Cardiac muscle cell (in vitro differentiated cells and primary cell): ENCODE results near the gene ASB5. TPM values are rescaled to one million over a fixed set of nuclear protein-coding genes. Genes with fewer than 3 reads are reported as not detected.
"Not testable (repeated sequence)": the region's sequence is repeated elsewhere in the genome, so short reads cannot be mapped to it uniquely, and the experiment has no call there.

Experiments
- DNase-seq, 2 donors: peaks; one replicate each; pipeline versions ENCODE4 v3.0.0 to v3.0.0-alpha.2; 2010 to 2017; ENCODE audit warnings: low read depth in 1 of 2, low spot score in 1 of 2
- H3K27ac ChIP-seq: fragments of 200-600 bp; sonication (generic); 2 replicates; pipeline ENCODE4 v1.5.1; 2016
- H3K27me3 ChIP-seq: fragments of 200-600 bp; sonication (generic); 2 replicates; pipeline ENCODE4 v1.6.0; 2016; ENCODE audit warnings: control low read depth
- H3K36me3 ChIP-seq: fragments of 200-600 bp; sonication (generic); 2 replicates; pipeline ENCODE4 v1.5.1; 2016; ENCODE audit warnings: control low read depth
- H3K4me1 ChIP-seq: fragments of 200-600 bp; sonication (generic); 2 replicates; pipeline ENCODE4 v1.8.1; 2017; ENCODE audit warnings: low read depth, mild to moderate bottlenecking, mixed run types
- H3K4me3 ChIP-seq: fragments of 200-600 bp; sonication (generic); 2 replicates; pipeline ENCODE4 v1.5.1; 2016; ENCODE audit warnings: mild to moderate bottlenecking
- H3K9me3 ChIP-seq: fragments of 200-600 bp; sonication (generic); 2 replicates; pipeline ENCODE4 v1.5.1; 2017; ENCODE audit warnings: low read depth, mild to moderate bottlenecking, control low read depth
- CTCF ChIP-seq: IDR thresholded peaks from 2 replicates; pipeline ENCODE4 v1.5.1; 2012; ENCODE audit warnings: low read depth, mild to moderate bottlenecking, low read length
- polyA plus RNA-seq: library from polyadenylated mRNA; unstranded; fragments of >200 nt; fragmentation: Nextera tagmentation; extraction: Ambion mirVana; gene quantifications from 2 replicates; pipeline ENCODE4 v1.2.1, GENCODE V29; 2016
- total RNA-seq: library from RNA; depleted of rRNA; stranded (reverse); fragments of >200 nt; gene quantifications from 2 replicates; pipeline ENCODE4 v1.2.3, GENCODE V29; 2016

Gene ASB5
- total and polyA plus RNA-seq, 2 experiments from 2014 or later = 0.45 TPM; not detected in 1

- Histone ChIP-seq H3K4me1 (no peaks in the 10 kb centered on the region), H3K27me3 (no peaks in the 10 kb centered on the region), H3K9me3 (no peaks in the 10 kb centered on the region), H3K4me3 (no peak overlapping the region), H3K27ac (no peak overlapping the region), H3K36me3 (no peaks in the 10 kb centered on the region)
- TF ChIP-seq CTCF = no peak
- DNase-seq = no peak
Observed at GRCh38 chr4:176290520-176290919, 21.5 kb upstream of the ASB5 start.

- Histone ChIP-seq H3K4me3 (no peak overlapping the region), H3K27ac (no peak overlapping the region), H3K4me1 (no peaks in the 10 kb centered on the region), H3K36me3 (no peaks in the 10 kb centered on the region), H3K27me3 (no peaks in the 10 kb centered on the region), H3K9me3 (no peaks in the 10 kb centered on the region)
- no peak for TF ChIP-seq CTCF
- DNase-seq = no peak
Observed at GRCh38 chr4:176289561-176289960, 20.5 kb upstream of the ASB5 start.

GRCh38 chr4:176288020-176288419 lies 19.0 kb upstream of the ASB5 start:
- Histone ChIP-seq H3K27ac (no peak overlapping the region), H3K4me1 (no peaks in the 10 kb centered on the region), H3K36me3 (no peaks in the 10 kb centered on the region), H3K27me3 (no peaks in the 10 kb centered on the region), H3K9me3 (no peaks in the 10 kb centered on the region), H3K4me3 (no peak overlapping the region)
- no peak for DNase-seq
- no peak for TF ChIP-seq CTCF

- TF ChIP-seq CTCF = no peak
- no peaks in the 10 kb centered on the region for H3K27me3 ChIP-seq
- H3K9me3 ChIP-seq = no peaks in the 10 kb centered on the region
- no peaks in the 10 kb centered on the region for H3K36me3 ChIP-seq
- DNase-seq = no peak
- no peak overlapping the region for H3K27ac ChIP-seq
- H3K4me1 ChIP-seq = no peaks in the 10 kb centered on the region
- no peak overlapping the region for H3K4me3 ChIP-seq
Observed at GRCh38 chr4:176287546-176287945, 18.5 kb upstream of the ASB5 start.

GRCh38 chr4:176286728-176287127 lies 17.7 kb upstream of the ASB5 start:
- Histone ChIP-seq H3K9me3 (no peaks in the 10 kb centered on the region), H3K27ac (no peak overlapping the region), H3K36me3 (no peaks in the 10 kb centered on the region), H3K4me3 (no peak overlapping the region), H3K27me3 (no peaks in the 10 kb centered on the region), H3K4me1 (no peaks in the 10 kb centered on the region)
- DNase-seq = no peak
- no peak for TF ChIP-seq CTCF

GRCh38 chr4:176279560-176279959 lies 10.5 kb upstream of the ASB5 start:
- H3K27me3 ChIP-seq, DNase-seq, H3K9me3 ChIP-seq, H3K4me1 ChIP-seq, H3K36me3 ChIP-seq, H3K27ac ChIP-seq, H3K4me3 ChIP-seq: not testable (repeated sequence)
